Caco-2 (cell line): ENCODE measurements around the gene HMCN2. TPM values are rescaled to one million over a fixed set of nuclear protein-coding genes. Genes with fewer than 3 reads are reported as not detected.

Source experiments
- BruUV-seq: library from RNA; stranded (reverse); fragments of 400-500 nt; replicated peaks from 2 replicates; lab custom pipeline; 2021; lab: Mats Ljungman, UMichigan
- CTCF ChIA-PET: fragments of 300-600 bp; sonication (Branson Sonifier 250); formaldehyde crosslinking; loops from one replicate; lab custom pipeline; 2022; ENCODE audit warnings: antibody characterized with exemption; lab: Charles Lee
- POLR2A ChIA-PET: fragments of 300-600 bp; sonication (Branson Sonifier 250); formaldehyde crosslinking; loops from one replicate; lab custom pipeline; 2022; ENCODE audit warnings: antibody characterized with exemption; lab: Charles Lee
- DNase-seq, 2 experiments: peaks; one replicate each; pipeline versions ENCODE4 v3.0.0 to v3.0.0-alpha.2; 2020 to 2022
- H3K27me3 ChIP-seq: replicated peaks from 2 replicates; pipeline ENCODE4 v1.6.0; 2011; ENCODE audit warnings: low read length; ENCODE audit not compliant: control insufficient read depth, insufficient read depth
- H3K36me3 ChIP-seq: 2 replicates; pipeline ENCODE4 v1.5.1; 2011; ENCODE audit warnings: low read length; ENCODE audit not compliant: control insufficient read depth, insufficient read depth
- H3K4me1 ChIP-seq: fragments of 250-450 bp; sonication (Bioruptor Pico); 2 replicates; pipeline ENCODE4 v1.5.1; 2020; ENCODE audit warnings: mild to moderate bottlenecking
- H3K4me3 ChIP-seq: 2 replicates; pipeline ENCODE4 v1.5.1; 2011; ENCODE audit warnings: low read depth, mild to moderate bottlenecking, control low read depth, low read length
- H3K9me3 ChIP-seq: fragments of 250-450 bp; sonication (Bioruptor Pico); 2 replicates; pipeline ENCODE4 v1.5.1; 2020; ENCODE audit warnings: mild to moderate bottlenecking, moderate library complexity
- H3K27ac Mint-ChIP-seq: one replicate; pipeline ENCODE4 v1.8.0; 2022; ENCODE audit warnings: mixed read lengths; ENCODE audit not compliant: unreplicated experiment
- H3K27me3 Mint-ChIP-seq: one replicate; pipeline ENCODE4 v1.8.0; 2022; ENCODE audit warnings: mixed read lengths; ENCODE audit not compliant: insufficient read depth, unreplicated experiment
- H3K36me3 Mint-ChIP-seq: one replicate; pipeline ENCODE4 v1.8.0; 2022; ENCODE audit warnings: mild to moderate bottlenecking, mixed read lengths; ENCODE audit not compliant: insufficient read depth, unreplicated experiment
- H3K4me1 Mint-ChIP-seq: one replicate; pipeline ENCODE4 v1.8.0; 2022; ENCODE audit warnings: low read depth, mixed read lengths; ENCODE audit not compliant: unreplicated experiment
- H3K4me3 Mint-ChIP-seq: one replicate; pipeline ENCODE4 v1.8.0; 2022; ENCODE audit warnings: mild to moderate bottlenecking, moderate library complexity, mixed read lengths; ENCODE audit not compliant: unreplicated experiment
- H3K9me3 Mint-ChIP-seq: one replicate; pipeline ENCODE4 v1.8.0; 2022; ENCODE audit warnings: mixed read lengths; ENCODE audit not compliant: unreplicated experiment
- intact Hi-C: fragments of 100-400 bp; cut with micrococcal nuclease; formaldehyde crosslinking; loops from one replicate; pipeline ENCODE4 v1.10.0; 2022; ENCODE audit not compliant: unreplicated experiment
- total RNA-seq: library from RNA; stranded (reverse); gene quantifications from 2 replicates; pipeline ENCODE4 v1.2.3, GENCODE V29; 2022
- TF ChIP-seq, protein P1 (sequence below), 2 experiments: fragments of 200-600 bp in 1 of 2; IDR thresholded peaks; 1 replicate in 1 of 2; 2 replicates in 1 of 2; pipeline versions ENCODE4 v1.5.1 to v1.8.0; 2011 to 2022; ENCODE audit warnings: antibody characterized with exemption in 1 of 2, control low read depth in 1 of 2, inconsistent platforms in 1 of 2, low read depth in 1 of 2, low read length in 1 of 2, mild to moderate bottlenecking in 1 of 2, moderate library complexity in 1 of 2; ENCODE audit not compliant: insufficient read depth in 1 of 2, severe bottlenecking in 1 of 2, unreplicated experiment in 1 of 2

Gene HMCN2
- total RNA-seq, 1 experiment from 2014 or later: 0.41 TPM

DNA sequence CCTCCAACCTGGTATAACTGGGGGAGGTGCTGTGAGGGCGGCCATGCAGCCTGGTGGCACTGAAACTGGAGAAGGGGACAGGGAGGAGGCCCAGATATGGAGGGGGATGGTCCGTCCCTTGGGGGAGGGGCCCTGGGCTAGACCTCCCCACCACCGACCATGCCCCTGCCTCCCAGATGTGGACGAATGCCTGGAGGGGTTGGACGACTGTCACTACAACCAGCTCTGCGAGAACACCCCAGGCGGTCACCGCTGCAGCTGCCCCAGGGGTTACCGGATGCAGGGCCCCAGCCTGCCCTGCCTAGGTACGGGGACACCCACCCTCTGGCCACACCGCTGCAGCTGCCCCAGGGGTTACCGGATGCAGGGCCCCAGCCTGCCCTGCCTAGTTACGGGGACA, 163.8 kb downstream of the HMCN2 start:
- Mint-ChIP-seq H3K9me3 (no peaks in the 10 kb centered on the region), H3K4me1 (peaks cover 14% of the 10 kb centered on the region), H3K27me3 (no peaks in the 10 kb centered on the region), H3K4me3 (no peak overlapping the region), H3K27ac (peak overlapping the region; percentile 26), H3K36me3 (no peaks in the 10 kb centered on the region)
- POLR2A ChIA-PET: no interaction called here
- no peaks in the 10 kb centered on the region for H3K36me3 ChIP-seq
- no peak overlapping the region for H3K4me3 ChIP-seq
- BruUV-seq: no TSS peak
- TF ChIP-seq, protein P1, sequence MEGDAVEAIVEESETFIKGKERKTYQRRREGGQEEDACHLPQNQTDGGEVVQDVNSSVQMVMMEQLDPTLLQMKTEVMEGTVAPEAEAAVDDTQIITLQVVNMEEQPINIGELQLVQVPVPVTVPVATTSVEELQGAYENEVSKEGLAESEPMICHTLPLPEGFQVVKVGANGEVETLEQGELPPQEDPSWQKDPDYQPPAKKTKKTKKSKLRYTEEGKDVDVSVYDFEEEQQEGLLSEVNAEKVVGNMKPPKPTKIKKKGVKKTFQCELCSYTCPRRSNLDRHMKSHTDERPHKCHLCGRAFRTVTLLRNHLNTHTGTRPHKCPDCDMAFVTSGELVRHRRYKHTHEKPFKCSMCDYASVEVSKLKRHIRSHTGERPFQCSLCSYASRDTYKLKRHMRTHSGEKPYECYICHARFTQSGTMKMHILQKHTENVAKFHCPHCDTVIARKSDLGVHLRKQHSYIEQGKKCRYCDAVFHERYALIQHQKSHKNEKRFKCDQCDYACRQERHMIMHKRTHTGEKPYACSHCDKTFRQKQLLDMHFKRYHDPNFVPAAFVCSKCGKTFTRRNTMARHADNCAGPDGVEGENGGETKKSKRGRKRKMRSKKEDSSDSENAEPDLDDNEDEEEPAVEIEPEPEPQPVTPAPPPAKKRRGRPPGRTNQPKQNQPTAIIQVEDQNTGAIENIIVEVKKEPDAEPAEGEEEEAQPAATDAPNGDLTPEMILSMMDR (IDR thresholded peaks at IDR 0.05; ENCODE audit: insufficient read depth in 1 of 2, low read depth in 1 of 2, low read length in 1 of 2, severe bottlenecking in 1 of 2, unreplicated experiment in 1 of 2): no peak
- peaks cover 8% of the 10 kb centered on the region; the same call in 1 of the 2 replicates for H3K9me3 ChIP-seq
- H3K27me3 ChIP-seq: no peaks in the 10 kb centered on the region
- CTCF ChIA-PET: no interaction called here
- no peak for DNase-seq
- H3K4me1 ChIP-seq: peaks cover 42% of the 10 kb centered on the region
- intact Hi-C loops: no loop called here

DNA sequence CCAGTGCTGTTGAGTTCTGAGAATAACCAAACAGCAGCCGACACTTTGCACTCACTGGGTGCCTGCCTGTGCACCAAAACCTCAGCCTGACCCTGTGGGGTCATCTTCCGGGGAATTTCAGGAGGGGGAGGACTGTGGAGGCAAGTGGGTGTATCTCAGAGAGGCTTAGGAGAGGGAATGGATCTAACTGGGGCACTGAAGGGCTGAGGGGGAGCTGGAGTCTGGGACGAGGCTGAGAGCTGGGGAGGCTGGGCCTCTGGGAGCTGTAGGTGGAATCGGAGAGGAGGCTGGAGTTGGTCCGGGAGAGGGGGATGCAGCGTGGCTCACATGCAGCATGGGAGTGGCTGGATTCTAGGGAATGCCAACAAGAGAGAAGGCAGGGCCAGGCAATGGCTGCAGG, 164.3 kb downstream of the HMCN2 start:
- BruUV-seq: no TSS peak
- Histone ChIP-seq H3K4me3 (no peak overlapping the region), H3K4me1 (peaks cover 38% of the 10 kb centered on the region), H3K36me3 (no peaks in the 10 kb centered on the region), H3K27me3 (no peaks in the 10 kb centered on the region), H3K9me3 (peaks cover 8% of the 10 kb centered on the region; the same call in 1 of the 2 replicates)
- ChIA-PET POLR2A (no interaction called here), CTCF (no interaction called here)
- H3K36me3 Mint-ChIP-seq: no peaks in the 10 kb centered on the region
- TF ChIP-seq, protein P1 (IDR thresholded peaks at IDR 0.05; ENCODE audit: insufficient read depth in 1 of 2, low read depth in 1 of 2, low read length in 1 of 2, severe bottlenecking in 1 of 2, unreplicated experiment in 1 of 2): no peak
- H3K4me1 Mint-ChIP-seq: peaks cover 14% of the 10 kb centered on the region
- intact Hi-C loops: no loop called here
- no peak overlapping the region for H3K4me3 Mint-ChIP-seq
- peak in 1 of 2 experiments; percentile 34 for DNase-seq
- no peaks in the 10 kb centered on the region for H3K27me3 Mint-ChIP-seq
- H3K9me3 Mint-ChIP-seq: no peaks in the 10 kb centered on the region
- no peak overlapping the region for H3K27ac Mint-ChIP-seq

DNA sequence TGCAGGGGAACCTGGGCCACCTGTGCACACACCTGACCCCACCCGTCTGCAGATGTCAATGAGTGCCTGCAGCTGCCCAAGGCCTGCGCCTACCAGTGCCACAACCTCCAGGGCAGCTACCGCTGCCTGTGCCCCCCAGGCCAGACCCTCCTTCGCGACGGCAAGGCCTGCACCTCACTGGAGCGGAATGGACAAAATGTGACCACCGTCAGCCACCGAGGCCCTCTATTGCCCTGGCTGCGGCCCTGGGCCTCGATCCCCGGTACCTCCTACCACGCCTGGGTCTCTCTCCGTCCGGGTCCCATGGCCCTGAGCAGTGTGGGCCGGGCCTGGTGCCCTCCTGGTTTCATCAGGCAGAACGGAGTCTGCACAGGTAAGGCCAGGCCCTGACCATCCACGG, 164.7 kb downstream of the HMCN2 start:
- CTCF ChIA-PET: no interaction called here

More for the DNA sequence above, 164.7 kb downstream of the HMCN2 start:
- no peak overlapping the region for H3K4me3 ChIP-seq
- intact Hi-C loops: no loop called here
- DNase-seq: no peak
- H3K9me3 Mint-ChIP-seq: no peaks in the 10 kb centered on the region
- BruUV-seq: no TSS peak
- no peaks in the 10 kb centered on the region for H3K27me3 ChIP-seq
- peaks cover 8% of the 10 kb centered on the region; the same call in 1 of the 2 replicates for H3K9me3 ChIP-seq
- POLR2A ChIA-PET: no interaction called here
- no peaks in the 10 kb centered on the region for H3K27me3 Mint-ChIP-seq
- no peak overlapping the region for H3K4me3 Mint-ChIP-seq
- peaks cover 34% of the 10 kb centered on the region for H3K4me1 ChIP-seq
- H3K36me3 ChIP-seq: no peaks in the 10 kb centered on the region
- peaks cover 14% of the 10 kb centered on the region for H3K4me1 Mint-ChIP-seq
- TF ChIP-seq, protein P1 (IDR thresholded peaks at IDR 0.05; ENCODE audit: insufficient read depth in 1 of 2, low read depth in 1 of 2, low read length in 1 of 2, severe bottlenecking in 1 of 2, unreplicated experiment in 1 of 2): no peak
- no peaks in the 10 kb centered on the region for H3K36me3 Mint-ChIP-seq
- no peak overlapping the region for H3K27ac Mint-ChIP-seq
